Parathyroid adenoma (tissue), 2 donors: ENCODE data around the gene SAPCD1.

Experiments used
- H2AFZ ChIP-seq: fragments of 300-600 bp; sonication (generic); one replicate; pipeline ENCODE4 v1.7.0; 2017; ENCODE audit warnings: antibody characterized with exemption, mild to moderate bottlenecking
- H3K27ac ChIP-seq: fragments of 300-600 bp; sonication (generic); one replicate; pipeline ENCODE4 v1.7.0; 2017
- H3K27me3 ChIP-seq: fragments of 300-600 bp; sonication (generic); one replicate; pipeline ENCODE4 v1.7.0; 2017; ENCODE audit warnings: low read length; ENCODE audit not compliant: control insufficient read depth, insufficient read depth
- H3K36me3 ChIP-seq: fragments of 300-600 bp; sonication (generic); one replicate; pipeline ENCODE4 v1.7.0; 2017; ENCODE audit warnings: low read length; ENCODE audit not compliant: control insufficient read depth, insufficient read depth
- H3K4me1 ChIP-seq: fragments of 300-600 bp; sonication (generic); one replicate; pipeline ENCODE4 v1.7.0; 2017; ENCODE audit warnings: control low read depth
- H3K4me2 ChIP-seq: fragments of 300-600 bp; sonication (generic); one replicate; pipeline ENCODE4 v1.7.0; 2017; ENCODE audit warnings: low read length
- H3K4me3 ChIP-seq: fragments of 300-600 bp; sonication (generic); one replicate; pipeline ENCODE4 v1.7.0; 2017; ENCODE audit warnings: low read depth, low read length
- H3K79me2 ChIP-seq: fragments of 300-600 bp; sonication (generic); one replicate; pipeline ENCODE4 v1.7.0; 2017; ENCODE audit warnings: control low read depth
- H3K9ac ChIP-seq: fragments of 300-600 bp; sonication (generic); one replicate; pipeline ENCODE4 v1.7.0; 2017; ENCODE audit warnings: mild to moderate bottlenecking
- H3K9me3 ChIP-seq: fragments of 300-600 bp; sonication (generic); one replicate; pipeline ENCODE4 v1.7.0; 2017; ENCODE audit warnings: low read length; ENCODE audit not compliant: control insufficient read depth
- TF ChIP-seq, protein P1 (sequence below): fragments of 300-600 bp; sonication (generic); IDR thresholded peaks from one replicate; pipeline ENCODE4 v1.7.0; 2017; ENCODE audit warnings: antibody characterized with exemption, mild to moderate bottlenecking
- donor health status: primary hyperparathyroidism.

SAPCD1 gene

DNA sequence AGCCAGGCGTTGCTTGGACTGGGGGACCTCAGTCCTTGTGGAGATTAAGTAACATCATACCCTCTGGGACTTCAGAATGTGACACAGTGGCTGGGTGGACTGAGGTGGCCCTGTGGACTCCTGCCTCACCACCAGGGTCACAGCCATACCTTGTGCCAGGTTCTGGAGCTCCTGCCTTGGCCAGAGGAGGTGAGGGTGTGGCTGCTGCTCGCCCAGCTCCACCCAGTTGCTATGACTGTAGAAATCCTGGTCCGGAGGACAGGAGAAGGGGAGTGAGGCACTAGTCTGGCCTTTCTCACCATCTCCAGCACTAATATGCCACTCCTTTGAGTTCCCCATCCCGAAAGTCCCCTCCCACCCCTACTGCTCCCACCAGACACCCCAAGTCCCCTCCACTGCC lies 12.7 kb downstream of the SAPCD1 start:
- Histone ChIP-seq H3K79me2 (peaks cover 2% of the 10 kb centered on the region), H2AFZ (no peak overlapping the region), H3K27ac (no peak overlapping the region), H3K36me3 (no peaks in the 10 kb centered on the region), H3K27me3 (no peaks in the 10 kb centered on the region), H3K4me3 (no peak overlapping the region), H3K4me2 (no peak overlapping the region), H3K4me1 (peaks cover 13% of the 10 kb centered on the region), H3K9me3 (no peaks in the 10 kb centered on the region), H3K9ac (no peak overlapping the region)
- TF ChIP-seq, protein P1, sequence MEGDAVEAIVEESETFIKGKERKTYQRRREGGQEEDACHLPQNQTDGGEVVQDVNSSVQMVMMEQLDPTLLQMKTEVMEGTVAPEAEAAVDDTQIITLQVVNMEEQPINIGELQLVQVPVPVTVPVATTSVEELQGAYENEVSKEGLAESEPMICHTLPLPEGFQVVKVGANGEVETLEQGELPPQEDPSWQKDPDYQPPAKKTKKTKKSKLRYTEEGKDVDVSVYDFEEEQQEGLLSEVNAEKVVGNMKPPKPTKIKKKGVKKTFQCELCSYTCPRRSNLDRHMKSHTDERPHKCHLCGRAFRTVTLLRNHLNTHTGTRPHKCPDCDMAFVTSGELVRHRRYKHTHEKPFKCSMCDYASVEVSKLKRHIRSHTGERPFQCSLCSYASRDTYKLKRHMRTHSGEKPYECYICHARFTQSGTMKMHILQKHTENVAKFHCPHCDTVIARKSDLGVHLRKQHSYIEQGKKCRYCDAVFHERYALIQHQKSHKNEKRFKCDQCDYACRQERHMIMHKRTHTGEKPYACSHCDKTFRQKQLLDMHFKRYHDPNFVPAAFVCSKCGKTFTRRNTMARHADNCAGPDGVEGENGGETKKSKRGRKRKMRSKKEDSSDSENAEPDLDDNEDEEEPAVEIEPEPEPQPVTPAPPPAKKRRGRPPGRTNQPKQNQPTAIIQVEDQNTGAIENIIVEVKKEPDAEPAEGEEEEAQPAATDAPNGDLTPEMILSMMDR = no peak

DNA sequence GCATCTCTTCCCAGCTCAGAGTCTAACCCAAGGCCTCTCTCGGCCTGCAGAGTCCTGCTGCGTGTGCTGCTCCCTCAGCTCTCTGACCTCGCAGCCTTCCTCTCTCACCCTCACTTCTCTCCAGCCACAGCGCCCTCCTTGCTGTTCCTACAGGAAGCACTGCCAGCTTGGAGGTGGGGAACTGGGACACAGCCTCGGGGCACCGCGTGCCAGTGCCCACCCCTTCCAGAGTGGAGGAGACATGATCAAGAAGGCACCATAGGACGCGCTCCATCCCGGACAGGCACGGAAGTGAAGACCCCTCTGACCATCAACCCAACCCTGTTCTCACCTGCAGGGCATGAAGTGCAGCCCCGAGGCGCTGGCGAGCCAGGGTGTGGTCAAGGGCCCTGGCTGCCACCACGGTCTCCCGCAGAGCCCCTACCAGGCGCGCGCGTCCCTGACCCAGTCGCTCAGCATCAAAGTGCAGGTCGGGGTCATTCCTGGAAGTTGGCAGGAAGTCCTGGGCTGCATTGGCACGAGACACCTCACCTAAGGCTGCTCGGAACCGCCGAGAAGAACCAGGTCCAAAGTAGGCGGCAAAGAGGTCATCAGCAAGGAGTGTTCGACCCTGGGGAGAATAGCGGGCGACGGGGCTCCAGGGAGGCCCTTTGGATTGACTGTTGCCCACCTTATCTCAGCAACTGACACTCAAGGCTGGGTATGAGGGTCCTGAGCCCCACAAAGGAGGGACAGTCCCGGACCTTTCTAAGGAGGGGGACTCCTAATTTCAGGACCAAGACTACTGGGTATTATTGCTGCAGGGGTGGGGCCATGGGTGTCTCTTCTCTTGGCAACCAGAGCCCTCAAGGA lies 13.4 kb downstream of the SAPCD1 start:
- no peaks in the 10 kb centered on the region for H3K36me3 ChIP-seq
- no peak overlapping the region for H2AFZ ChIP-seq
- peaks cover 13% of the 10 kb centered on the region for H3K4me1 ChIP-seq
- H3K27ac ChIP-seq = no peak overlapping the region
- H3K27me3 ChIP-seq = no peaks in the 10 kb centered on the region
- H3K9me3 ChIP-seq = no peaks in the 10 kb centered on the region
- TF ChIP-seq, protein P1 = no peak
- H3K9ac ChIP-seq = no peak overlapping the region
- H3K4me3 ChIP-seq = no peak overlapping the region
- no peak overlapping the region for H3K4me2 ChIP-seq
- H3K79me2 ChIP-seq = peaks cover 2% of the 10 kb centered on the region

DNA sequence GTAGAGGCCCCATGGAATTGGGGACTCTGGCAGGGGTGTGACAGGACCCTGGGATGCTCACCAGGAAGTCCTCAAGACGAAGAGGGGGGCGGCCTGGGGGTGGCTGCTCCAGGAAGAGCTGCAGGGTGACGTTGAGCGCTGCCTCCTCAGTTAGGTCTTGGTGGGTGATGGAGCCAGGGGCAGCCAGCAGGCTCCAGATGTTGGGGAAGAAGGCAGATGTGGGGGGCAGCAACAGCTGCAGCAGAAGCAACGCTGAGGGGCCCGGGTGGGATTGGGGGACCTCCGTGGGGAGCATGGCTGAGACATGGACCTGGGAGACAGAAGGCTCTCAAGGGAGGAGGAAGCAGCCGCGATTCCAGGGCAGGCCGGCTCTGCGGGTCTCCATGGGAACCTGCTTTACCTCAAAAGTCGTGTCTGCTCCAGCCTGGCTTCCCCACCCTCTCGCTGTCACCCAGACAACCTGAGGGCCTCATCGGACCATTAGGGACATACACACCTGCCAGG lies 14.1 kb downstream of the SAPCD1 start:
- no peak overlapping the region for H3K4me2 ChIP-seq
- peak overlapping the region; percentile 82 for H2AFZ ChIP-seq
- peaks cover 2% of the 10 kb centered on the region for H3K79me2 ChIP-seq
- H3K36me3 ChIP-seq = no peaks in the 10 kb centered on the region
- no peak overlapping the region for H3K9ac ChIP-seq
- no peaks in the 10 kb centered on the region for H3K9me3 ChIP-seq
- no peak overlapping the region for H3K4me3 ChIP-seq
- H3K27ac ChIP-seq = no peak overlapping the region
- H3K4me1 ChIP-seq = peaks cover 13% of the 10 kb centered on the region
- H3K27me3 ChIP-seq = no peaks in the 10 kb centered on the region
- TF ChIP-seq, protein P1 = no peak

DNA sequence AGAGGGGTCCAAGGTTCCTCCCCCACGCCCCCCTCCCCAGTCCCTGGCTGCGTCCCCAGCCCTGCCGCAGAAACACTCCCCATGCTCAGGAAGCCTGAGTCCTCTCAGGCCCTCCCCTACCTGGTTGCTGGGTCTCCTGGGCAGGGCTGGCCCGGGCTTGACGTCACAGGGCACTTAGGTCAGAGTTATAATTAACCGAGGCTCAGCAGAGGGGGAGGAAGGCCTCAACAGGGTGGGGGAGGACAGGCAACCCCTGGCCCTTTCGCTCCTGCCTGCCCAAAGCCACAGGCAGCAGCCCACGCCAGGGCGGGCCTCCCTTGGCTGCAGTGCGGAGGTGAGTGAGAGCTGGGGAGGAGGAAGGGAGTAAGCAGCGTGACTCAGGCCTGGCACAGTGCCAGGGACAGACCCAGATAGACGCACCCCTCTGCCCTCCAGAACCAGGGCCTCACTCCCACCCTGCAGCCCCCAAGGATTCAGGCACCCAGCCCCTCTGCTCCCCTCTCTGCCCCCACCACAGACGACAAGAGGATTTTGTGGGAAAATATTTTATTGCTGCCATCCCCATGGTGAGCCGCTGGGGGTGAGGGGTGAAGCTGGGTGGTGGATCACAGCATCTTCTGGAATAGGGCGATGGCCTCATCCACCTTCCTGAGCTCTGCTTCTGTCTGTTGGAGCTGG lies 14.7 kb downstream of the SAPCD1 start, which contains the start of gene VWA7:
Gene VWA7, minus strand, starts transcription at position 340 of the 678 bp plus-strand sequence. CDS start 549 bp downstream, outside the sequence.
- no peaks in the 10 kb centered on the region for H3K36me3 ChIP-seq
- H3K9ac ChIP-seq = no peak within 1 kb of the TSS
- no peak within 1 kb of the TSS for H3K4me2 ChIP-seq
- H3K27ac ChIP-seq = no peak within 1 kb of the TSS
- peaks cover 2% of the 10 kb centered on the region for H3K79me2 ChIP-seq
- H3K4me1 ChIP-seq = peaks cover 13% of the 10 kb centered on the region
- TF ChIP-seq, protein P1 = no peak
- H3K4me3 ChIP-seq = no peak within 1 kb of the TSS
- H2AFZ ChIP-seq = peak within 1 kb of the TSS; percentile 82
- no peaks in the 10 kb centered on the region for H3K9me3 ChIP-seq
- H3K27me3 ChIP-seq = no peaks in the 10 kb centered on the region
